Activated naive CD8-positive, alpha-beta T cell treated with anti-CD3 and anti-CD28 coated beads for 36 hours (primary cell): ENCODE data around the gene MATN1. TPM values are rescaled to one million over a fixed set of nuclear protein-coding genes. Genes with fewer than 3 reads are reported as not detected.

ENCODE experiments used
- DNase-seq: peaks from one replicate; pipeline ENCODE4 v3.0.0; 2021
- H3K27ac Mint-ChIP-seq: one replicate; pipeline ENCODE4 v1.8.0; 2022; ENCODE audit warnings: mild to moderate bottlenecking, moderate library complexity, mixed read lengths
- H3K27me3 Mint-ChIP-seq: one replicate; pipeline ENCODE4 v1.8.0; 2022; ENCODE audit warnings: mild to moderate bottlenecking, mixed read lengths
- H3K36me3 Mint-ChIP-seq: one replicate; pipeline ENCODE4 v1.8.0; 2021; ENCODE audit warnings: mild to moderate bottlenecking, mixed read lengths
- H3K4me1 Mint-ChIP-seq: one replicate; pipeline ENCODE4 v1.8.0; 2021; ENCODE audit warnings: mixed read lengths
- H3K4me3 Mint-ChIP-seq: one replicate; pipeline ENCODE4 v1.8.0; 2022; ENCODE audit warnings: mild to moderate bottlenecking, moderate library complexity, mixed read lengths
- H3K9me3 Mint-ChIP-seq: one replicate; pipeline ENCODE4 v1.8.0; 2022; ENCODE audit warnings: mixed read lengths
- total RNA-seq, 2 experiments: library from RNA; stranded (reverse); gene quantifications; one replicate each; pipeline ENCODE4 v1.2.3, GENCODE V29; 2021

MATN1 gene
- total RNA-seq, 2 experiments from 2014 or later = 1.1 to 1.5 TPM

DNA sequence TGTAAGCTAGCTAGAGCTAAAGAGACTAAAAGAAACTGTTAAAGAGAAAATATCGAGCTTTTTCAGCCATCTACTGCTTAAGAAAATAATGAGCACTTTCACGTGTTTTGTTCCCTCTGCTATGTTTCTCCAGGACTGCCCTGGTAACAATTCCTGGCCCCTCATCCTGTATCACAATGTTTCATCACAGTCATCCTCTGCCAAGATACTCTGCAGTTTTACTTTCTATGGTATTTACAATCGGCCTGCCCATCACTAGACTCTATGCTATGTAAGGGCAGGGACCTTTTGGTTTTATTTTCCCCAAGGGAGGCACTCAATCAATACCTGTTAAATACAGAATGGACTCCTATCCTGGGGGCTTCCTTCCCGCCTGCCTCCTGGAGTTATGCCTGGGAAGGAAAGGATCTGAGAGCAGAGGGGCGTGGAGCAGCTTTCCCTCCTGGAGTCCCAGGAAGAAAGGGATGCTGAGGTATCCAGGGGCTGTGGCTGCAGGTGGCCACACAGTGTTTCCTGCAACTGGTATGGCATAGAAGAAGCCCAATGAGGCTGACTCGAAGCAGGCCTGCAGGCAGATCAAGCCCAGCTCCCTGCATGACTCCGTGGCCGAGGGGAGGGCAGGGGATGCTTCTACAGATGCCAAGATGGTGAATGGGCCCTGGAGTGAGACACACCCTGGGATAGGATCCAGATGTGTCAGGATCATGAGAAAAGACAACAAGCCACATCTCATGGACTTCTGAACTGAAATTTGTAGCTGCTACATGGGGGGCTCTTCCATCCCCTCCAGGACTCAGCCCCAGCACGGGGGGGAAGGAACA lies 52.9 kb downstream of the MATN1 start:
- Mint-ChIP-seq H3K36me3 (no peaks in the 10 kb centered on the region), H3K4me3 (no peak overlapping the region), H3K27ac (no peak overlapping the region), H3K27me3 (peaks cover 17% of the 10 kb centered on the region), H3K9me3 (peaks cover 4% of the 10 kb centered on the region), H3K4me1 (no peaks in the 10 kb centered on the region)
- DNase-seq = no peak

DNA sequence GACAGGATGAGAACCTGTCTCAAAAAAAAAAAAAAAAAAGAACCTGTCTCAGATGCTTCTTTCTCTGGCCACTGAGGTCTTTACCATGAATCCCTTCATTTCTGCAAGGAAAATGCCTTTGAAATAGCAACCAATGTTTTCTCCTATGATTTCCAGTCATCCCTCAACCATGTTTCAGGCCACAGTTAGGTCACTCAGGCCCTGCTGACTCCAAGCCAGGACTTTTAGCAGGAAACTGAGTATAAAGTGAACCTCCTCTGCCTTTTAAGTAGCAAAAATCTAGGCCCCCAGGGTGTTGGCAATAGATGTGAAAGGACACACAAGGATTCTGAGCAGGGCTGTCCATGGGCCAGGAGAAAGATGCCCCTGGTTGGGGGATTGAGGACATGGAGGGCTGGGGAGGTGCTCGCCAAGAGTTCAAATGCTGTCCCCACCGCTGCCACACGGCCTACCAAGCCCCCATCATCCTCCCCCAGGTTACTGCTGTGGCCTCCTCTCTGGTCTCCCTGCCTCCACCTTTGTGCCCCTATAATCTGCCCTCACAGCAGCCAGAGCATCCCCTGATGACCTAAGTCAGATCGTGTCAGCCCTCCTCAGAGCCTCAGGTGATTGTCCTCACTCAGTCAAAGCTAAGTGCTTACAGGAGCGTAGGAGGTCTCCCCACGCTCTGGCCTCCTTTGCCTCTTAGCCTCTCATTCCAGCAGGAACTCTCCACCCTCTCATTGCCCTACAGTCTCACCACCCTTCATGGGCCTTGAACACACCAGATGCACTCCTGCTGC lies 54.6 kb downstream of the MATN1 start:
- no peak overlapping the region for H3K4me3 Mint-ChIP-seq
- H3K27me3 Mint-ChIP-seq = peaks cover 16% of the 10 kb centered on the region
- H3K36me3 Mint-ChIP-seq = no peaks in the 10 kb centered on the region
- H3K4me1 Mint-ChIP-seq = no peaks in the 10 kb centered on the region
- no peak overlapping the region for H3K27ac Mint-ChIP-seq
- DNase-seq = no peak
- H3K9me3 Mint-ChIP-seq = peaks cover 2% of the 10 kb centered on the region

DNA sequence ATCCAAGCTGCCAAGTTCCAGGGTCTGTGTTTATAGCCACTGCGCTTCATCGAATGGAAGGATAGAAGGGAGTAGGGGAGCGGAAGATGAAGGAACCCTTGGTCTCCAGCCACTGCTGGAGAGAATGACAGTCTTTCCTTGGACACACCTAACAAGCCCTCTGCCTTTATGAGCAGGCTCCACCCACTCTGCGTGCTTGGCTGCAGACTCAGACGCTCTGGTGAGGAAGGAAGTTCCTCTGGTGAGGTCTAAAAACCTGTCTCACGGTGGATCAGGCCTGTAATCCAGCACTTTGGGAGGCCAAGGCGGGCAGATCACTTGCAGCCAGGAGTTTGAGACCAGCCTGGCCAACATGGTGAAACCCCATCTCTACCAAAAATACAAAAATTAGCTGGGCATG lies 55.4 kb downstream of the MATN1 start:
- Mint-ChIP-seq H3K27ac (no peak overlapping the region), H3K27me3 (peaks cover 13% of the 10 kb centered on the region), H3K36me3 (no peaks in the 10 kb centered on the region), H3K4me1 (no peaks in the 10 kb centered on the region), H3K4me3 (no peak overlapping the region), H3K9me3 (no peaks in the 10 kb centered on the region)
- DNase-seq = no peak

GRCh38 chr1:30666756-30667273 lies 56.6 kb downstream of the MATN1 start:
- H3K4me3 Mint-ChIP-seq = no peak overlapping the region
- H3K27ac Mint-ChIP-seq = no peak overlapping the region
- peaks cover 5% of the 10 kb centered on the region for H3K27me3 Mint-ChIP-seq
- no peaks in the 10 kb centered on the region for H3K36me3 Mint-ChIP-seq
- no peaks in the 10 kb centered on the region for H3K4me1 Mint-ChIP-seq
- no peak for DNase-seq
- no peaks in the 10 kb centered on the region for H3K9me3 Mint-ChIP-seq

DNA sequence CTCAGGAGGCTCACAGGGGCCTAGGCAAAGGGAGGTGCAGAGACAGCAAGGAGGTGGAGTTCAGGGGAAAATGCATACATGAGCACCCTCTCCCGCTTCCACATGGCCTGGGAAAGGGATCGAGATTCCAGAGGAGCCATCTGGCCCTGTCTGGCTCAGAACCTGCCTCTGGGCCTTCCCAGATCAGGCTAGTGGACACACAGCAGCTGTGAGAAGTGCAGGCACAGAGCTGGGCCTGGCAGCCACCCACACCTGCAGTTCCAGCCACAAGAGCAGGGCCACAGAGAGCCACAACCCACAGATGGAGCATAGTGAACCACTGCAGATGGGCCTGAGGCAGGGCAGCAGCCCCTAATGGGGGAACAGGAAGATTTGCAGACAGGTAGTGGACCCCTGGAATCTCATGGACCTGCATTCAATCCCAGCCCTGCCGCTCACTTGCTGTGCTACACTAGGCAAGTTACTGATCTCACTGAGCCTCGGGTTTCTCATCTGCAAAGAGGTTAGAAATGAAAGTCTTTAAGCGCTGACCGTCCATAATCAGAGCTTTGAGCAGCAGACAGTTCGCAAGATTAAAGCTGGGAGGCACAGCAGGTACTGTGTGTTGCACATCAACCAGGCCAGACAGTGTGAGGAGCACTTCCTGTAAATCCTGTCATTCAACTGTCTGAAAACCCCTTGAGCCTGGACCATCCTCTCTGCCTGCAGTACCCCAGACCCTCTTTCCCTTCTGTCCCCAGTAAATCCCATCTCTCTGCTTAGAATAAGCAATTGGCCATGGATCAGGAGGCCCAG lies 58.0 kb downstream of the MATN1 start:
- Mint-ChIP-seq H3K4me1 (no peaks in the 10 kb centered on the region), H3K27me3 (peaks cover 5% of the 10 kb centered on the region), H3K9me3 (no peaks in the 10 kb centered on the region), H3K4me3 (no peak overlapping the region), H3K27ac (no peak overlapping the region), H3K36me3 (no peaks in the 10 kb centered on the region)
- DNase-seq = no peak

GRCh38 chr1:30664103-30664755 lies 59.2 kb downstream of the MATN1 start:
- no peaks in the 10 kb centered on the region for H3K27me3 Mint-ChIP-seq
- H3K36me3 Mint-ChIP-seq = no peaks in the 10 kb centered on the region
- no peak for DNase-seq
- no peaks in the 10 kb centered on the region for H3K4me1 Mint-ChIP-seq
- no peaks in the 10 kb centered on the region for H3K9me3 Mint-ChIP-seq
- H3K27ac Mint-ChIP-seq = no peak overlapping the region
- H3K4me3 Mint-ChIP-seq = no peak overlapping the region

DNA sequence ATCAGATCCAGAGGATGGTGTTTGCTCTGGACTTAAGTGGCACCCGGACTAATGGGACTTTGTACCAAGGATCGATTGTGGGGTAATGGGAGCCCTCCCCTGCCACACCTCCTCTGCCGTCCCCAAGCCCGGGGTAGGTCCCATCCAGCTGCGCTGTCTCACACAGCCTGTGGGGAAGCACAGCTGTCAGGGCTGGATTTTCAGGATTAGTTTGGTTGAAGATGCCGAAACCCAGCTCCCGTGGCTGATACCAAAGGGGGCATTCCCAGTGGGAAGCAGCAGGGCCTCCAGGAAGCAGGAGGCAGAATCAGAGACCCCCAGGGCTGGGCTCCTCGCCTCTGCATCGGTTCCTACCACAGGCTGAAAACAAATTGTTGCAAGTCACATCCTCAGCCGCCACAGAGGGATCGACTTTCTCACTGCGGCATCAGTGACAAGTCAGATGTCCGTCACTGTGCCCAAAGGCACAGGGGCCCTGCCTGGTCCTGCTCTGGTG lies 59.7 kb downstream of the MATN1 start:
- Mint-ChIP-seq H3K4me1 (no peaks in the 10 kb centered on the region), H3K36me3 (no peaks in the 10 kb centered on the region), H3K27me3 (no peaks in the 10 kb centered on the region), H3K27ac (no peak overlapping the region), H3K9me3 (no peaks in the 10 kb centered on the region), H3K4me3 (no peak overlapping the region)
- DNase-seq = no peak

DNA sequence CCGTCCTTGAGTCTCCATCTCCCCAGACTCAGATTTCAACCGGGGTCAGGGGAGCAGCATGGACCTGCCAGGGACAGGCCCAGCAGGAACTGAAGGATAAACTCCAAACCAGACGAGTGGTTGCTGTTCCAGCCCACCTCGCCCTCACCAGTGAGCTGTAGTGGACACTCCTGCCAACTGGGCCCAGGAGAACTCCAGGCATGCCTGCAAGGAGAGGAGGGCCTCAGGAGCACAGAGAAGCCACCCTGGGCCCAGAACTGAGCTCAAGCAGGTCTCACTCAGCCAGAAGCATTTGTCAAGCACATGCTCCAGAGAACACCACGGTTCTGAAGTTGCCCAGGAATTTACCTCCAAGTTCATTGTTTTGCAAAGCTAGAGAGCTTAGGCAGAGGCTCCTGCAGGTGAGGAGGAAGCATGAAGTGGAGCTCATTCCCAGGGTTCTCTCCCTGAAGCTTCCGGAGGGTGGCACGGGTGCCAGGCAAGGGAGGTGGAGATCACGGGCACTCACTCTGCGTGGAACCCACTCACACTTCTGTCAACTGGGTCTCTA lies 61.0 kb downstream of the MATN1 start:
- no peak overlapping the region for H3K4me3 Mint-ChIP-seq
- H3K9me3 Mint-ChIP-seq = no peaks in the 10 kb centered on the region
- no peaks in the 10 kb centered on the region for H3K36me3 Mint-ChIP-seq
- no peak for DNase-seq
- no peak overlapping the region for H3K27ac Mint-ChIP-seq
- H3K27me3 Mint-ChIP-seq = no peaks in the 10 kb centered on the region
- no peaks in the 10 kb centered on the region for H3K4me1 Mint-ChIP-seq

- H3K4me1 Mint-ChIP-seq = no peaks in the 10 kb centered on the region
- no peaks in the 10 kb centered on the region for H3K27me3 Mint-ChIP-seq
- H3K27ac Mint-ChIP-seq = no peak overlapping the region
- H3K4me3 Mint-ChIP-seq = no peak overlapping the region
- DNase-seq = no peak
- no peaks in the 10 kb centered on the region for H3K9me3 Mint-ChIP-seq
- H3K36me3 Mint-ChIP-seq = no peaks in the 10 kb centered on the region
Measured at GRCh38 chr1:30661311-30661710, 62.1 kb downstream of the MATN1 start.

Other genes starting within 250 kb of the MATN1 start
- gene LAPTM5, start 34.2 kb upstream of the MATN1 start, total RNA-seq = 100 to 1,000 TPM; 232 to 233 TPM
- under 1 TPM; 0.30 to 0.43 TPM for gene SDC3, start 185.2 kb upstream of the MATN1 start, total RNA-seq